Calu3 (cell line): Measurements from ENCODE around the gene FAM229B. TPM values are rescaled to one million over a fixed set of nuclear protein-coding genes. Genes with fewer than 3 reads are reported as not detected.
"Not testable (repeated sequence)": the region's sequence is repeated elsewhere in the genome, so short reads cannot be mapped to it uniquely, and the experiment has no call there.

Experiments used
- BruUV-seq: library from RNA; stranded (reverse); fragments of 400-500 nt; replicated peaks from 2 replicates; lab custom pipeline; 2021; lab: Mats Ljungman, UMichigan
- CTCF ChIA-PET: fragments of 300-600 bp; sonication (Branson Sonifier 250); formaldehyde crosslinking; loops from one replicate; lab custom pipeline; 2022; ENCODE audit warnings: antibody characterized with exemption; lab: Charles Lee
- DNase-seq: peaks from one replicate; pipeline ENCODE4 v3.0.0; 2022
- H3K27ac Mint-ChIP-seq: one replicate; pipeline ENCODE4 v1.8.0; 2022; ENCODE audit warnings: mixed read lengths; ENCODE audit not compliant: unreplicated experiment
- H3K27me3 Mint-ChIP-seq: one replicate; pipeline ENCODE4 v1.8.0; 2022; ENCODE audit warnings: mixed read lengths; ENCODE audit not compliant: unreplicated experiment
- H3K36me3 Mint-ChIP-seq: one replicate; pipeline ENCODE4 v1.8.0; 2022; ENCODE audit warnings: mild to moderate bottlenecking, moderate library complexity, mixed read lengths; ENCODE audit not compliant: insufficient read depth, unreplicated experiment
- H3K4me1 Mint-ChIP-seq: one replicate; pipeline ENCODE4 v1.8.0; 2022; ENCODE audit warnings: mild to moderate bottlenecking, low read depth, mixed read lengths; ENCODE audit not compliant: unreplicated experiment
- H3K4me3 Mint-ChIP-seq: one replicate; pipeline ENCODE4 v1.8.0; 2022; ENCODE audit warnings: mild to moderate bottlenecking, low read depth, moderate library complexity, mixed read lengths; ENCODE audit not compliant: unreplicated experiment
- H3K9me3 Mint-ChIP-seq: one replicate; pipeline ENCODE4 v1.8.0; 2022; ENCODE audit warnings: low read depth, mixed read lengths; ENCODE audit not compliant: unreplicated experiment
- intact Hi-C: fragments of 100-400 bp; cut with micrococcal nuclease; formaldehyde crosslinking; loops from one replicate; pipeline ENCODE4 v1.10.0; 2022; ENCODE audit not compliant: unreplicated experiment
- total RNA-seq: library from RNA; stranded (reverse); gene quantifications from 2 replicates; pipeline ENCODE4 v1.2.3, GENCODE V29; 2022
- TF ChIP-seq, protein P1 (sequence below): fragments of 200-600 bp; IDR thresholded peaks from one replicate; pipeline ENCODE4 v1.8.0; 2022; ENCODE audit warnings: antibody characterized with exemption; ENCODE audit not compliant: unreplicated experiment

FAM229B gene
- total RNA-seq, 1 experiment from 2014 or later: 13.0 TPM

- Mint-ChIP-seq H3K9me3 (no peaks in the 10 kb centered on the region), H3K36me3 (peaks cover 11% of the 10 kb centered on the region), H3K4me1 (no peaks in the 10 kb centered on the region), H3K4me3 (peak overlapping the region; percentile 83), H3K27ac (peak overlapping the region; percentile 84), H3K27me3 (no peaks in the 10 kb centered on the region)
- intact Hi-C loops: loop anchor here (1.0 to 10.0 kb wide), 6 partner anchors 47 to 1009 kb away; partner anchors contain the start of gene REV3L
- DNase-seq: peak; percentile 93
- no TSS peak for BruUV-seq
- CTCF ChIA-PET: interaction anchor here (0.6 to 2.2 kb wide), 11 partner anchors 31 to 784 kb away, joined by 3 to 13 read pairs (median 5); a partner anchor contains a TSS
- TF ChIP-seq, protein P1, sequence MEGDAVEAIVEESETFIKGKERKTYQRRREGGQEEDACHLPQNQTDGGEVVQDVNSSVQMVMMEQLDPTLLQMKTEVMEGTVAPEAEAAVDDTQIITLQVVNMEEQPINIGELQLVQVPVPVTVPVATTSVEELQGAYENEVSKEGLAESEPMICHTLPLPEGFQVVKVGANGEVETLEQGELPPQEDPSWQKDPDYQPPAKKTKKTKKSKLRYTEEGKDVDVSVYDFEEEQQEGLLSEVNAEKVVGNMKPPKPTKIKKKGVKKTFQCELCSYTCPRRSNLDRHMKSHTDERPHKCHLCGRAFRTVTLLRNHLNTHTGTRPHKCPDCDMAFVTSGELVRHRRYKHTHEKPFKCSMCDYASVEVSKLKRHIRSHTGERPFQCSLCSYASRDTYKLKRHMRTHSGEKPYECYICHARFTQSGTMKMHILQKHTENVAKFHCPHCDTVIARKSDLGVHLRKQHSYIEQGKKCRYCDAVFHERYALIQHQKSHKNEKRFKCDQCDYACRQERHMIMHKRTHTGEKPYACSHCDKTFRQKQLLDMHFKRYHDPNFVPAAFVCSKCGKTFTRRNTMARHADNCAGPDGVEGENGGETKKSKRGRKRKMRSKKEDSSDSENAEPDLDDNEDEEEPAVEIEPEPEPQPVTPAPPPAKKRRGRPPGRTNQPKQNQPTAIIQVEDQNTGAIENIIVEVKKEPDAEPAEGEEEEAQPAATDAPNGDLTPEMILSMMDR: peak; percentile 89
These were observed 44.1 kb upstream of the FAM229B start for GRCh38 chr6:112043032-112044007.

GRCh38 chr6:112044196-112044595 is 43.2 kb upstream of the FAM229B start:
- Mint-ChIP-seq H3K27ac (no peak overlapping the region), H3K27me3 (no peaks in the 10 kb centered on the region), H3K9me3 (no peaks in the 10 kb centered on the region), H3K4me1 (no peaks in the 10 kb centered on the region), H3K36me3 (peaks cover 11% of the 10 kb centered on the region), H3K4me3 (no peak overlapping the region)
- no TSS peak for BruUV-seq
- TF ChIP-seq, protein P1: no peak
- CTCF ChIA-PET: no interaction called here
- DNase-seq: no peak
- intact Hi-C loops: loop anchor here (5.0 to 10.0 kb wide), 4 partner anchors 459 to 1009 kb away; partner anchors contain the start of gene REV3L

- no peaks in the 10 kb centered on the region for H3K4me1 Mint-ChIP-seq
- H3K27me3 Mint-ChIP-seq: no peaks in the 10 kb centered on the region
- no peak for DNase-seq
- H3K36me3 Mint-ChIP-seq: peaks cover 11% of the 10 kb centered on the region
- no peaks in the 10 kb centered on the region for H3K9me3 Mint-ChIP-seq
- CTCF ChIA-PET: no interaction called here
- BruUV-seq: no TSS peak
- H3K4me3 Mint-ChIP-seq: no peak overlapping the region
- TF ChIP-seq, protein P1: no peak
- no peak overlapping the region for H3K27ac Mint-ChIP-seq
- intact Hi-C loops: loop anchor here (5.0 to 10.0 kb wide), 4 partner anchors 460 to 1010 kb away; partner anchors contain the start of gene REV3L
These were observed 42.5 kb upstream of the FAM229B start for GRCh38 chr6:112044856-112045255.

DNA sequence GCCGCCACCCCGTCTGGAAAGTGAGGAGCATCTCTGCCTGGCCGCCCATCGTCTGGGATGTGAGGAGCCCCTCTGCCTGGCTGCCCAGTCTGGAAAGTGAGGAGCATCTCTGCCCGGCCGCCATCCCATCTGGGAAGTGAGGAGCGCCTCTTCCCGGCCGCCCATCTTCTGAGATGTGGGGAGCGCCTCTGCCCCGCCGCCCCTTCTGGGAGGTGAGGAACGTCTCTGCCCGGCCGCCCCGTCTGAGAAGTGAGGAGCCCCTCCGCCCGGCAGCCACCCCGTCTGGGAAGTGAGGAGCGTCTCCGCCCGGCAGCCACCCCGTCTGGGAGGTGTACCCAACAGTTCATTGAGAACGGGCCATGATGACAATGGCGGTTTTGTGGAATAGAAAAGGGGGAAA is 39.9 kb upstream of the FAM229B start:
- H3K27ac Mint-ChIP-seq, DNase-seq, H3K4me3 Mint-ChIP-seq, H3K27me3 Mint-ChIP-seq, H3K4me1 Mint-ChIP-seq, H3K9me3 Mint-ChIP-seq, CTCF ChIA-PET, BruUV-seq: not testable (repeated sequence)
- peaks cover 11% of the 10 kb centered on the region for H3K36me3 Mint-ChIP-seq
- intact Hi-C loops: loop anchor here (10.0 kb wide), 3 partner anchors 463 to 1013 kb away; partner anchors contain the start of gene REV3L
